Measurements from ENCODE around the gene CUTA.

Gene CUTA

GRCh38 chr6:33438978-33439594 is 21.2 kb upstream of the CUTA start:
- DNase-seq: no peak

GRCh38 chr6:33437666-33438065 is 19.8 kb upstream of the CUTA start:
- no peak for DNase-seq

GRCh38 chr6:33434961-33435360 is 17.1 kb upstream of the CUTA start:
- DNase-seq: no peak

GRCh38 chr6:33433544-33434191 is 15.8 kb upstream of the CUTA start:
- DNase-seq: no peak

- DNase-seq: no peak
Observed at GRCh38 chr6:33433001-33433543, 15.2 kb upstream of the CUTA start.

- no peak for DNase-seq
Observed at GRCh38 chr6:33432546-33432945, 14.6 kb upstream of the CUTA start.

- no peak for DNase-seq
Observed at GRCh38 chr6:33431880-33432541, 14.1 kb upstream of the CUTA start.

- DNase-seq: no peak
Observed at GRCh38 chr6:33430991-33431879, 13.3 kb upstream of the CUTA start.

- no peak for DNase-seq
Observed at GRCh38 chr6:33430334-33430733, 12.4 kb upstream of the CUTA start.

- DNase-seq: no peak
Observed at GRCh38 chr6:33429750-33430052, 11.8 kb upstream of the CUTA start.

- DNase-seq: no peak
Observed at GRCh38 chr6:33428966-33429749, 11.3 kb upstream of the CUTA start.

- DNase-seq: no peak
Observed at GRCh38 chr6:33428224-33428965, 10.5 kb upstream of the CUTA start.

- DNase-seq: no peak
Observed at GRCh38 chr6:33427585-33428223, 9.8 kb upstream of the CUTA start.

- no peak for DNase-seq
Observed at GRCh38 chr6:33426590-33427511, 8.9 kb upstream of the CUTA start.

- DNase-seq: peak; percentile 29
Observed at GRCh38 chr6:33425668-33426577, 8.0 kb upstream of the CUTA start.

- no peak for DNase-seq
Observed at GRCh38 chr6:33424855-33425667, 7.2 kb upstream of the CUTA start.

- no peak for DNase-seq
Observed at GRCh38 chr6:33423777-33424176, 5.9 kb upstream of the CUTA start.

GRCh38 chr6:33421344-33421643 is 3.4 kb upstream of the CUTA start:
- no peak for DNase-seq

Measured in NCI-H1092 (cell line).